Astrocyte (in vitro differentiated cells and primary cell): ENCODE data around the gene DDX23.

Source experiments
- EZH2 ChIP-seq: IDR thresholded peaks from 2 replicates; pipeline ENCODE4 v1.6.1; 2012; ENCODE audit warnings: mild to moderate bottlenecking, low read length, inconsistent platforms; ENCODE audit not compliant: insufficient read depth
- TF ChIP-seq, protein P1 (sequence below): IDR thresholded peaks from 2 replicates; pipeline ENCODE4 v1.5.1; 2011; ENCODE audit warnings: low read depth, mild to moderate bottlenecking, inconsistent platforms, low read length, moderate library complexity; ENCODE audit not compliant: insufficient read depth

DNA sequence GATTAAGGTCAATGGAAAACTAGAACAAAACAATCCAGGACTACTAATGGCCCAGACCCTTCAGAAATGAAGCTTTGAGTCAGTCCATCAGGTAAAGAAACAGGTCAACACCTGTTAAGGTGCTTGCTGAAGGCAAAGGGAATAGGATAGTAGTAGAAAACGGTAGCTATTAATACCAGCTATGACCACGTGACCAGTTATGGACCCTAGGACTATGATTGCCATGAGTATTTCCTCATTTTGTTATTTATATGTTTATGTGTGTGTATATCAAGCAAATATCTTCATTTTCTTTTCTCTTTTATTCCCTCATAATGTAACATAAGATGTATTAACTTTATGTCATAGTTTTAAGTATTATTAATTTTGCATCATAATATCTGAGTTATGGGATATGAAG is 47.7 kb upstream of the DDX23 start:
- TF ChIP-seq, protein P1, sequence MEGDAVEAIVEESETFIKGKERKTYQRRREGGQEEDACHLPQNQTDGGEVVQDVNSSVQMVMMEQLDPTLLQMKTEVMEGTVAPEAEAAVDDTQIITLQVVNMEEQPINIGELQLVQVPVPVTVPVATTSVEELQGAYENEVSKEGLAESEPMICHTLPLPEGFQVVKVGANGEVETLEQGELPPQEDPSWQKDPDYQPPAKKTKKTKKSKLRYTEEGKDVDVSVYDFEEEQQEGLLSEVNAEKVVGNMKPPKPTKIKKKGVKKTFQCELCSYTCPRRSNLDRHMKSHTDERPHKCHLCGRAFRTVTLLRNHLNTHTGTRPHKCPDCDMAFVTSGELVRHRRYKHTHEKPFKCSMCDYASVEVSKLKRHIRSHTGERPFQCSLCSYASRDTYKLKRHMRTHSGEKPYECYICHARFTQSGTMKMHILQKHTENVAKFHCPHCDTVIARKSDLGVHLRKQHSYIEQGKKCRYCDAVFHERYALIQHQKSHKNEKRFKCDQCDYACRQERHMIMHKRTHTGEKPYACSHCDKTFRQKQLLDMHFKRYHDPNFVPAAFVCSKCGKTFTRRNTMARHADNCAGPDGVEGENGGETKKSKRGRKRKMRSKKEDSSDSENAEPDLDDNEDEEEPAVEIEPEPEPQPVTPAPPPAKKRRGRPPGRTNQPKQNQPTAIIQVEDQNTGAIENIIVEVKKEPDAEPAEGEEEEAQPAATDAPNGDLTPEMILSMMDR: no peak
- no peak for TF ChIP-seq EZH2
